ENCODE data around the gene ARID5A. TPM values are rescaled to one million over a fixed set of nuclear protein-coding genes. Genes with fewer than 3 reads are reported as not detected.

Gene ARID5A
- total RNA-seq (ENCODE audit: unreplicated experiment), result 16.4 TPM
- long read RNA-seq, transcript ARID5A-201 (7 exons, 2,188 nt), result major isoform, 13 of 16 reads
- long read RNA-seq, partial matches to known transcripts, result 0 of 16 reads
- long read RNA-seq, other reads (novel, unspliced or antisense), result 0 of 16 reads

- Mint-ChIP-seq H3K27me3 (ENCODE audit: unreplicated experiment) (peaks cover 6% of the 10 kb centered on the region), H3K4me3 (ENCODE audit: unreplicated experiment) (peak within 1 kb of the TSS; percentile 90), H3K36me3 (ENCODE audit: low read depth, unreplicated experiment) (peaks cover 4% of the 10 kb centered on the region), H3K9me3 (ENCODE audit: unreplicated experiment) (no peaks in the 10 kb centered on the region), H3K27ac (ENCODE audit: unreplicated experiment) (no peak within 1 kb of the TSS), H3K4me1 (ENCODE audit: unreplicated experiment) (peaks cover 30% of the 10 kb centered on the region)
- peak; percentile 45 for TF ChIP-seq CTCF (IDR thresholded peaks at IDR 0.05; ENCODE audit: unreplicated experiment)
- DNase-seq (ENCODE audit: low spot score), result peak; percentile 94
Observed at GRCh38 chr2:96536445-96537065, at the start of gene ARID5A. TSS of gene ARID5A (plus strand) at chr2:96536752. CDS start at chr2:96536827, 75 bp downstream.

GRCh38 chr2:96489261-96489660 is 47.3 kb upstream of the ARID5A start:
- Mint-ChIP-seq H3K27me3 (ENCODE audit: unreplicated experiment) (peaks cover 7% of the 10 kb centered on the region), H3K9me3 (ENCODE audit: unreplicated experiment) (no peaks in the 10 kb centered on the region), H3K27ac (ENCODE audit: unreplicated experiment) (no peak overlapping the region), H3K36me3 (ENCODE audit: low read depth, unreplicated experiment) (no peaks in the 10 kb centered on the region), H3K4me3 (ENCODE audit: unreplicated experiment) (no peak overlapping the region), H3K4me1 (ENCODE audit: unreplicated experiment) (peaks cover 19% of the 10 kb centered on the region)
- DNase-seq (ENCODE audit: low spot score), result no peak
- no peak for TF ChIP-seq CTCF (IDR thresholded peaks at IDR 0.05; ENCODE audit: unreplicated experiment)

GRCh38 chr2:96489663-96490062 is 46.9 kb upstream of the ARID5A start:
- no peak overlapping the region for H3K4me3 Mint-ChIP-seq (ENCODE audit: unreplicated experiment)
- H3K27ac Mint-ChIP-seq (ENCODE audit: unreplicated experiment), result no peak overlapping the region
- no peak for DNase-seq (ENCODE audit: low spot score)
- H3K27me3 Mint-ChIP-seq (ENCODE audit: unreplicated experiment), result peaks cover 7% of the 10 kb centered on the region
- no peaks in the 10 kb centered on the region for H3K36me3 Mint-ChIP-seq (ENCODE audit: low read depth, unreplicated experiment)
- H3K4me1 Mint-ChIP-seq (ENCODE audit: unreplicated experiment), result peaks cover 15% of the 10 kb centered on the region
- TF ChIP-seq CTCF (IDR thresholded peaks at IDR 0.05; ENCODE audit: unreplicated experiment), result no peak
- H3K9me3 Mint-ChIP-seq (ENCODE audit: unreplicated experiment), result no peaks in the 10 kb centered on the region

- no peak for TF ChIP-seq CTCF (IDR thresholded peaks at IDR 0.05; ENCODE audit: unreplicated experiment)
- no peak for DNase-seq (ENCODE audit: low spot score)
- no peaks in the 10 kb centered on the region for H3K9me3 Mint-ChIP-seq (ENCODE audit: unreplicated experiment)
- H3K4me3 Mint-ChIP-seq (ENCODE audit: unreplicated experiment), result no peak overlapping the region
- no peaks in the 10 kb centered on the region for H3K36me3 Mint-ChIP-seq (ENCODE audit: low read depth, unreplicated experiment)
- no peak overlapping the region for H3K27ac Mint-ChIP-seq (ENCODE audit: unreplicated experiment)
- no peaks in the 10 kb centered on the region for H3K4me1 Mint-ChIP-seq (ENCODE audit: unreplicated experiment)
- H3K27me3 Mint-ChIP-seq (ENCODE audit: unreplicated experiment), result no peaks in the 10 kb centered on the region
Observed at GRCh38 chr2:96491860-96492497, 44.6 kb upstream of the ARID5A start.

- H3K9me3 Mint-ChIP-seq (ENCODE audit: unreplicated experiment), result no peaks in the 10 kb centered on the region
Observed at GRCh38 chr2:96493072-96493471, 43.5 kb upstream of the ARID5A start.

More at GRCh38 chr2:96493072-96493471, 43.5 kb upstream of the ARID5A start:
- H3K36me3 Mint-ChIP-seq (ENCODE audit: low read depth, unreplicated experiment), result no peaks in the 10 kb centered on the region
- no peaks in the 10 kb centered on the region for H3K27me3 Mint-ChIP-seq (ENCODE audit: unreplicated experiment)
- H3K4me3 Mint-ChIP-seq (ENCODE audit: unreplicated experiment), result no peak overlapping the region
- H3K27ac Mint-ChIP-seq (ENCODE audit: unreplicated experiment), result no peak overlapping the region
- H3K4me1 Mint-ChIP-seq (ENCODE audit: unreplicated experiment), result no peaks in the 10 kb centered on the region
- TF ChIP-seq CTCF (IDR thresholded peaks at IDR 0.05; ENCODE audit: unreplicated experiment), result no peak
- no peak for DNase-seq (ENCODE audit: low spot score)
